Testis (tissue), 3 donors: ENCODE measurements around the gene SLC38A2. TPM values are rescaled to one million over a fixed set of nuclear protein-coding genes. Genes with fewer than 3 reads are reported as not detected.

ENCODE experiments used
- DNase-seq: peaks from one replicate; pipeline ENCODE4 v3.0.0-alpha.2; 2019
- H3K27ac ChIP-seq, 2 donors: fragments of 200-600 bp; sonication (generic); one replicate each; pipeline ENCODE4 v1.5.1; 2019
- H3K27me3 ChIP-seq: fragments of 200-600 bp; sonication (generic); one replicate; pipeline ENCODE4 v1.5.1; 2019
- H3K36me3 ChIP-seq: fragments of 200-600 bp; sonication (generic); one replicate; pipeline ENCODE4 v1.5.1; 2017; ENCODE audit warnings: low read depth; ENCODE audit errors: missing control alignments
- H3K4me1 ChIP-seq: fragments of 200-600 bp; sonication (generic); one replicate; pipeline ENCODE4 v1.5.1; 2019
- H3K4me3 ChIP-seq, 2 donors: fragments of 200-600 bp; sonication (generic); one replicate each; pipeline ENCODE4 v1.5.1; 2017 to 2019
- H3K9me3 ChIP-seq: fragments of 200-600 bp; sonication (generic); one replicate; pipeline ENCODE4 v1.5.1; 2017
- CTCF ChIP-seq, 3 experiments: fragments of 450-650 bp in 2 of 3; fragments of 200-600 bp in 1 of 3; sonication (generic) in 1 of 3; IDR thresholded peaks; one replicate each; pipeline ENCODE4 v1.5.1; 2016 to 2019; ENCODE audit warnings: antibody characterized with exemption in 3 of 3, mild to moderate bottlenecking in 2 of 3, moderate library complexity in 1 of 3
- POLR2A ChIP-seq: fragments of 450-650 bp; IDR thresholded peaks from one replicate; pipeline ENCODE4 v1.6.1; 2017; ENCODE audit warnings: antibody characterized with exemption, mild to moderate bottlenecking, moderate library complexity
- WGBS, 2 donors: methylation state at CpG; one replicate each; pipeline ENCODE4 v1.1.5; 2018; 5-methylcytosine and 5-hydroxymethylcytosine counted together
- intact Hi-C: fragments of 100-400 bp; cut with DNase I; formaldehyde crosslinking; loops from one replicate; pipeline ENCODE4 v1.15.1; 2023; ENCODE audit warnings: low total_unique reads
- polyA plus RNA-seq: library from polyadenylated mRNA; stranded (reverse); fragments of 350-450 nt; fragmentation: Illumina TruSeq; extraction: RNeasy Lipid Tissue Mini Kit (QIAGEN cat#74804); gene quantifications from one replicate; pipeline ENCODE4 v1.2.3, GENCODE V29; 2014; ENCODE audit warnings: low read depth, low replicate concordance; ENCODE audit not compliant: insufficient read depth
- total RNA-seq, 2 donors: library from RNA; depleted of rRNA; stranded (reverse); fragments of >200 nt; gene quantifications; one replicate each; pipeline ENCODE4 v1.2.3, GENCODE V29; 2016

SLC38A2 gene
- total and polyA plus RNA-seq, 3 donors from 2014 or later: 56.4 to 220 (median 151) TPM

GRCh38 chr12:46318037-46318436 lies 54.5 kb downstream of the SLC38A2 start:
- Histone ChIP-seq H3K9me3 (no peaks in the 10 kb centered on the region), H3K27ac (no peak overlapping the region), H3K27me3 (no peaks in the 10 kb centered on the region), H3K36me3 (no peaks in the 10 kb centered on the region), H3K4me3 (no peak overlapping the region), H3K4me1 (no peaks in the 10 kb centered on the region)
- 56 to 64% methylated on average over 5 of the region's 5 CpGs for WGBS, 2 donors
- no peak for TF ChIP-seq CTCF (IDR thresholded peaks at IDR 0.05)
- TF ChIP-seq POLR2A: no peak
- no peak for DNase-seq
- intact Hi-C loops: no loop called here

Other genes with a start within 250 kb of the SLC38A2 start
- 1 to 10 TPM; 1.6 to 8.7 TPM for gene SLC38A1, start 103.7 kb downstream of the SLC38A2 start, total RNA-seq
- gene SLC38A1, start 103.7 kb downstream of the SLC38A2 start, polyA plus RNA-seq: 4.0 TPM